ENCODE measurements around the gene SLC37A1. TPM values are rescaled to one million over a fixed set of nuclear protein-coding genes. Genes with fewer than 3 reads are reported as not detected.
A peak's percentile ranks its signal among the peaks of the same experiment; 100 is the strongest.

The SLC37A1 gene
- total RNA-seq, result 10 to 100 TPM; 22.7 to 47.0 TPM
- polyA plus RNA-seq (2013, experiment 1 of 2), result 7.6 TPM
- 6.3 TPM for polyA plus RNA-seq (2013, experiment 2 of 2)
- long read RNA-seq, experiment 1, partial matches to known transcripts, result 2 of 9 reads
- long read RNA-seq, experiment 1, other reads (novel, unspliced or antisense), result 6 of 9 reads
- long read RNA-seq, experiment 2, transcript SLC37A1-201 (20 exons, 3,664 nt), result major isoform, 15 of 114 reads
- long read RNA-seq, experiment 2, partial matches to known transcripts, result 14 of 114 reads
- long read RNA-seq, experiment 2, other reads (novel, unspliced or antisense), result 85 of 114 reads
- long read RNA-seq, experiment 3, transcript SLC37A1-201 (20 exons, 3,664 nt), result major isoform, 89 of 405 reads
- long read RNA-seq, experiment 3, partial matches to known transcripts, result 74 of 405 reads
- long read RNA-seq, experiment 3, other reads (novel, unspliced or antisense), result 241 of 405 reads
- long read RNA-seq, experiment 4, partial matches to known transcripts, result 1 of 4 reads
- long read RNA-seq, experiment 4, other reads (novel, unspliced or antisense), result 1 of 4 reads

DNA sequence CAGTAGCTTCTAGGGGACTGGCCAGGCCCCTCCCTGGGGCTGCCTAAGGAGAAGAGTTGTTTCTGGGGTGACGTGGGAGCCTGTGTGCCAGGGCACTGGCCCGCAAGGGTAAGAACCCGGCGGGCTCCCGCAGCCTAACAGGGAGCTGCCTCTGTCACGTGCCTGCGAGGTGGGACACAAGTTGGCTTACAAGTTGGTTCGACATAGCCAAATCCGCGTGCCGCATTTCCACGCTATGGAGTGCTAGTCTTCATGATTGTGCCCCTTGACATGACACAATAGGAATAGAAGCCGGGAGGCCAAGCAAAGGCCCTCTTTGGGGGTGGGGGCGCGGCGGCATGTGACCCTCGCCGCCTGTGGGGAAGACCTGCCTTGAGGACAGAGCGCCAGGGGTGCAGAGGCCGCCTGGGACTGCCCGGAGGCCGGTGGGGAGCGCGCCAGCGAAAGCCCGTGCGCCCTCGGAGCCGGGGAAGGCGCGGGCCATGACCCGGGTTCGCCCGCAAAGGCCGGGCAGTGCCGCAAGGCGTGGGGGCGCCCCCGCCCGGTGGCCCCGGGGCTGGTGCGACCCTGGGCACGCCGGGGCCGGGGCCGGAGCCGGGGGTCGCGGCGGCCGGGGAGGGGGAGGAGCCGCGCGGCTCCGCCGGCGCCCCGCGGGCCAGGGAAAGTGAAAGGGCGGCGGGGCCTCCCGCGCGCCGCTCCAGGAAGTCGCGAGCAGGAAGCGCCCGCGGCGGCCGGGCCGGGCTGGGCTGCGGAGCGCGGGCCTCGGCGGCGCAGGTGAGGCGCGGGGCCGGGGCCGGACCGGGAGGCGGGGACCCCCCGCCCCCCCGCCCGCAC is at the start of gene SLC37A1:
Gene SLC37A1, plus strand, starts transcription at position 702 of the 834 bp plus-strand sequence. CDS start 4,603 bp downstream, outside the sequence.
- H3K4me3 ChIP-seq (ENCODE audit: low read length), result peak within 1 kb of the TSS; percentile 89
- no peaks in the 10 kb centered on the region for H3K36me3 ChIP-seq (ENCODE audit: control insufficient read depth, insufficient read depth, low read length)
- Mint-ChIP-seq H3K4me3 (peak within 1 kb of the TSS; percentile 73), H3K4me1 (peaks cover 37% of the 10 kb centered on the region), H3K36me3 (ENCODE audit: low read depth) (peaks cover 14% of the 10 kb centered on the region), H3K27ac (peak within 1 kb of the TSS; percentile 49), H3K9me3 (no peaks in the 10 kb centered on the region), H3K27me3 (ENCODE audit: insufficient read depth) (peaks cover 9% of the 10 kb centered on the region)
- H3K4me1 ChIP-seq (ENCODE audit: control insufficient read depth, insufficient read depth, low read length), result no peaks in the 10 kb centered on the region
- peak within 1 kb of the TSS; percentile 15 for H3K9ac ChIP-seq (ENCODE audit: extremely low read depth, low read length, poor library complexity, severe bottlenecking)
- TF ChIP-seq, protein P1, sequence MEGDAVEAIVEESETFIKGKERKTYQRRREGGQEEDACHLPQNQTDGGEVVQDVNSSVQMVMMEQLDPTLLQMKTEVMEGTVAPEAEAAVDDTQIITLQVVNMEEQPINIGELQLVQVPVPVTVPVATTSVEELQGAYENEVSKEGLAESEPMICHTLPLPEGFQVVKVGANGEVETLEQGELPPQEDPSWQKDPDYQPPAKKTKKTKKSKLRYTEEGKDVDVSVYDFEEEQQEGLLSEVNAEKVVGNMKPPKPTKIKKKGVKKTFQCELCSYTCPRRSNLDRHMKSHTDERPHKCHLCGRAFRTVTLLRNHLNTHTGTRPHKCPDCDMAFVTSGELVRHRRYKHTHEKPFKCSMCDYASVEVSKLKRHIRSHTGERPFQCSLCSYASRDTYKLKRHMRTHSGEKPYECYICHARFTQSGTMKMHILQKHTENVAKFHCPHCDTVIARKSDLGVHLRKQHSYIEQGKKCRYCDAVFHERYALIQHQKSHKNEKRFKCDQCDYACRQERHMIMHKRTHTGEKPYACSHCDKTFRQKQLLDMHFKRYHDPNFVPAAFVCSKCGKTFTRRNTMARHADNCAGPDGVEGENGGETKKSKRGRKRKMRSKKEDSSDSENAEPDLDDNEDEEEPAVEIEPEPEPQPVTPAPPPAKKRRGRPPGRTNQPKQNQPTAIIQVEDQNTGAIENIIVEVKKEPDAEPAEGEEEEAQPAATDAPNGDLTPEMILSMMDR (conservative IDR thresholded peaks at IDR 0.05), result no peak
- WGBS, 2 experiments (ENCODE audit: insufficient coverage in 1 of 2, insufficient read length in 1 of 2), result 15 to 52% methylated on average over 17 to 88 of the region's 88 CpGs
- peaks cover 14% of the 10 kb centered on the region for H3K27me3 ChIP-seq (ENCODE audit: control insufficient read depth, insufficient read depth, low read length, poor library complexity, severe bottlenecking)
- peak; percentile 81 for DNase-seq
- H3K27ac ChIP-seq (ENCODE audit: low read depth, low read length), result no peak within 1 kb of the TSS
- no peaks in the 10 kb centered on the region for H3K9me3 ChIP-seq (ENCODE audit: control insufficient read depth, low read length)

DNA sequence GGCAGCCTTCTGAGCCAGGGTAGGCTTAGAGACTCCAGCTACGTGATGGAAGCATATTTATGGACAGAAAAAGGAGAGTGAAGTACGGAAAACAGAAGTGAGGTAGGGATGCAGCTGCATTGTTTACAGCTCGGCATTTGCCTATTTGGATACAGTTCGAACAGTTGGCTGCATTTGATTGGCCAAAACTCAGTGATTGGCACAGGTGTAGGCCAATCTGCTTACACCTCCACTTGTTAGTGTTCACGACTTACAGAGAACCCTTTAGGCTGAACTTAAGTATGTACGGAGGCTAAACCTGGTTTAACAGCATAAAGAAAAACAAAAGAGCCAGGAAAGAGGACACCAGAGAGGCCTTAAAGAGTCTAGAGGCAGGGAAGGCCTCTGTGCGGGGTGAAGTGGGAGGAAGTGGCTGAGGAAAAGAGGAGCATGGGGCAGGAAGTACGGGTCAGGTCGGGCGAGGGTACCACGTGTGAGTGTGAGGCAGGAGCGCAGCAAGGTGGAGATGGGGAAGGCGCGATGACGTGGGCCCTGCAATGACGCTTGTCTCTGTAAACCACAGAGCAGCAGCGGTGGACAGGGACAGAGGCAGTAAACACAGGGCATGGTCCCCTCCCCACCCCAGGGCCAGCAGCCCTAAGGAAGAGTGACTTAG is 49.7 kb upstream of the SLC37A1 start:
- Mint-ChIP-seq H3K9me3 (peaks cover 15% of the 10 kb centered on the region), H3K4me1 (peaks cover 79% of the 10 kb centered on the region), H3K27me3 (ENCODE audit: insufficient read depth) (no peaks in the 10 kb centered on the region), H3K27ac (peak overlapping the region; percentile 50), H3K36me3 (ENCODE audit: low read depth) (no peaks in the 10 kb centered on the region), H3K4me3 (no peak overlapping the region)
- no peak overlapping the region for H3K9ac ChIP-seq (ENCODE audit: extremely low read depth, low read length, poor library complexity, severe bottlenecking)
- WGBS, 2 experiments (ENCODE audit: insufficient coverage in 1 of 2, insufficient read length in 1 of 2), result 93 to 95% methylated on average over 12 to 17 of the region's 17 CpGs
- H3K4me3 ChIP-seq (ENCODE audit: low read length), result no peak overlapping the region
- H3K27ac ChIP-seq (ENCODE audit: low read depth, low read length), result no peak overlapping the region
- peak; percentile 82 for DNase-seq
- H3K36me3 ChIP-seq (ENCODE audit: control insufficient read depth, insufficient read depth, low read length), result no peaks in the 10 kb centered on the region
- no peaks in the 10 kb centered on the region for H3K27me3 ChIP-seq (ENCODE audit: control insufficient read depth, insufficient read depth, low read length, poor library complexity, severe bottlenecking)
- TF ChIP-seq, protein P1 (conservative IDR thresholded peaks at IDR 0.05), result no peak
- H3K9me3 ChIP-seq (ENCODE audit: control insufficient read depth, low read length), result peaks cover 21% of the 10 kb centered on the region
- H3K4me1 ChIP-seq (ENCODE audit: control insufficient read depth, insufficient read depth, low read length), result peaks cover 8% of the 10 kb centered on the region
